ENCODE data around the gene MBOAT1. TPM values are rescaled to one million over a fixed set of nuclear protein-coding genes. Genes with fewer than 3 reads are reported as not detected.
"Not testable (repeated sequence)": the region's sequence is repeated elsewhere in the genome, so short reads cannot be mapped to it uniquely, and the experiment has no call there.

MBOAT1 gene
- polyA plus RNA-seq, 5 donors = 12.9 to 20.3 (median 18.4) TPM

- DNase-seq = no peak
Observed at GRCh38 chr6:20172842-20173456, 39.3 kb downstream of the MBOAT1 start.

DNA sequence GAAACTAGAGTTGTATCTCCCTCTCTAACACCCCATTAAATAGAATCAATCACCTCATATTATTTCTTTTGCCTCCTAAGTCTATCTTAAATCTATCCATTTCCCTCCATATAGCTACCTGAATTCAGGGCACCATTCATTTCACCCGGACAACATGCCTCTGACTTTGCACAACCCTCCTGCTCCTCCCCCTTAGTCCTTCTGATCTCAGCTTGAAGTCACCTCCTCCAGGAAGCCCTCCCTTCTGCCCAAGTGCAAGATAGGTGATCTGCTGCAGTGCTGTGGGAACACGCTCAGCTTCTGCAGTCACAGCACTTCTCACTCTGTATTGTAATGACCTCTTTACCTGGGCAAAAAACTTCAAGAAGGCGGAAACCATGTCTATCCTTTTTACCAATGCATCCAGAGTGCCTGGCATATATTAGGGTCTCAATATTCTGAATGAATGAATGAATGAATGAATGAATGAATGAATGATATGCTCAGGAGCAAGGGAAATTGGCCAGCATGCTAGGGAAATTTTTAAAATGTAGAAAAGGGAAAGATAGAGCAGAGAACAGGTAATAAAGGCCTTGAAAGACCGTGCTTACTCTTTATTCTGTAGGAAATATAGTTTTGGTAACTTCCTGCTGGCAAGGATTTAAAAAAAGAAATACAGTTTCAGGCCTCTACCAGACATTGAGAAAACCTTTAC lies 41.7 kb downstream of the MBOAT1 start:
- DNase-seq = no peak

DNA sequence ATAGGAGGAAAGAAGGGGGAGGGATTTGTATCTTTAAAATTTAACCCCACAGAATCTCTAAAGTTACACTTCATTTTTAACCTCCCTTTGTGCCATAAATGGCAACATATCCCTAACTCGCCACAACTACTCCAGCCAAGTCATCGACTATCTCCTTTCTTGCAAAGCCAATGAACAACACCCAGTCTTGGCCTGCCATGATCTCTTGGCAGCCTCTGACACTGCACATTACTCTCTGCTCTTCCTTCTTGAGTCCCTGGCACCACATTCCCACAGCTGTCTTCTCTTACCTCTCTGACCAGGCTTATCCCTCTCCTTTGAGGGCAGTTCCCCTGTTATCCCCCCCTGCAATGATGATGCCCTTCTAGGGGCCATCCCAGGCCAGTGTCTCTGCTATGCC lies 42.5 kb downstream of the MBOAT1 start:
- DNase-seq = no peak

GRCh38 chr6:20169119-20169557 lies 43.1 kb downstream of the MBOAT1 start:
- DNase-seq = no peak

DNA sequence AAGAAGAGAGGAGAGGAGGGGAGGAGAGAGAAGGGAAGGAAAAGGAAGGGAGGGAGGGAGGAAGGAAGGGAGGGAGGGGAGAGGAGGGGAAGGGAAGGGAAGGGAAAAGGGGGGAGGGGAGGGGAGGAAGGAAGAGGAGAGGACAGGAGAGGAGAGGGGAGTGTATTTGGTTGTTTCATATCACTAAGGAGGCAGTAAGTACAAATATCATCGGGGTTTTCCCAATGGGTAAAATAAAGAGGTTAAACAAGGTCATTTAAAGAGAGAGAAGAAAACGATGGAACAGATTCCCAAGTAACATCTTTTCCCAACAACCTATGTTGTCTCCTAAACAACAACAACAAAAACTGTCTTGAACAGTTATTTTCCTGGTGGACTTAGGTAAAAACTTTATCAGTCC lies 43.6 kb downstream of the MBOAT1 start:
- DNase-seq = no peak

GRCh38 chr6:20167601-20168000 lies 44.7 kb downstream of the MBOAT1 start:
- DNase-seq = no peak

- no peak for DNase-seq
Observed at GRCh38 chr6:20166210-20166609, 46.1 kb downstream of the MBOAT1 start.

GRCh38 chr6:20162515-20162914 lies 49.8 kb downstream of the MBOAT1 start:
- DNase-seq = no peak

- no peak for DNase-seq
Observed at GRCh38 chr6:20160541-20161283, 51.6 kb downstream of the MBOAT1 start.

GRCh38 chr6:20159781-20160540 lies 52.3 kb downstream of the MBOAT1 start:
- DNase-seq = no peak

- no peak for DNase-seq
Observed at GRCh38 chr6:20159098-20159497, 53.2 kb downstream of the MBOAT1 start.

GRCh38 chr6:20158676-20159075 lies 53.6 kb downstream of the MBOAT1 start:
- DNase-seq = no peak

- DNase-seq = no peak
Observed at GRCh38 chr6:20156824-20157223, 55.4 kb downstream of the MBOAT1 start.

DNA sequence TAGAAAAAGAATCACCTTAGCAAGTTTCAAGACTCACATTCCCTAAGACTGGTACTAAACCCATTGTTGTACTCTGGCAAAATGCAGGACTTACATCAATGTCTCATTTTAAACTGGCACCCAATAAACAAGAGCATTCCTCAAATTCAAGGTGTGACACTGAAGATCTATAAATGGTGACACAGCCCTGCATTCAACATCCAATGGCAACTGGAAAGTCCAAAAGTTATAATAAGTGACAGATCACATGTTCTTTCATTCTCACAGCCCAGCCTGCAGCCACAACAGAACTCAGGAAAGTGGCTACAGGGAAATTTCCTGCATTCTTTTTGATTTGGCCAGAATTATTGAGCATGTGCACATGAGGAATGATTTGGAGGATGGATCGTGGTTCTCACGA lies 57.5 kb downstream of the MBOAT1 start:
- no peak for DNase-seq

GRCh38 chr6:20153194-20153593 lies 59.1 kb downstream of the MBOAT1 start:
- DNase-seq = no peak

DNA sequence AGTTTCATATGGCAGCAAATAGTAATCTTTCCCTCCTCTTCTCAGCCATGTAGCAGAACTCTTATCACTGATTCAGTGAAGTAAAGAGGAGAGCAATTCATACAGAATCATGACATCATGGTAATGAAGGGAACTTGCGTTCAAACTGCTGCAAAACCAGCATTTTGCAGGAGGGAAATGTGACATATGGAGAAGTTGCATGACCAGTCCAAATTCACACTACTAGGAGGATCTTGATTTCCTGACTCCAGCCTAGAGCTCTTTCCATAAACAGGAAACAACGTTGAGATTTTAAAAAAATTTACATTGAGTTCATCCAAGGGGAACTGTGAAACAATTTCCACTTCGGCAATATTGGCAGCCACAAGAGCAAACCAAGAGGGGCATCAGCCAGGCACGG lies 63.8 kb downstream of the MBOAT1 start:
- no peak for DNase-seq

GRCh38 chr6:20147469-20147868 lies 64.8 kb downstream of the MBOAT1 start:
- no peak for DNase-seq

DNA sequence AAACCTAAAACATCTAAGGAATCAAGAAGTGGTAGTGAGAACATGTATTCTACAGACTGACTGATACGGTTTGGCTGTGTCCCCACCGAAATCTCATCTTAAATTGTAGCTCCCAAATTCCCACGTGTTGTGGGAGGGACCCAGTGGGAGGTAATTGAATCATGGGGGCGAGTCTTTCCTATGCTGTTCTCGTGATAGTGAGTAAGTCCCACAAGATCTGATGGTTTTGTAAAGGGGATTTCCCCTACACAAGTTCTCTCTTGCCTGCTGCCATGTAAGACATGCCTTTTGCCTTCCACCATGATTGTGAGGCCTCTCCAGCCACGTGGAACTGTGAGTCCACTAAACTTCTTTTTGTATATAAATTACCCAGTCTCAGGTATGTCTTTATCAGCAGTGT lies 65.4 kb downstream of the MBOAT1 start:
- DNase-seq = not testable (repeated sequence)

DNA sequence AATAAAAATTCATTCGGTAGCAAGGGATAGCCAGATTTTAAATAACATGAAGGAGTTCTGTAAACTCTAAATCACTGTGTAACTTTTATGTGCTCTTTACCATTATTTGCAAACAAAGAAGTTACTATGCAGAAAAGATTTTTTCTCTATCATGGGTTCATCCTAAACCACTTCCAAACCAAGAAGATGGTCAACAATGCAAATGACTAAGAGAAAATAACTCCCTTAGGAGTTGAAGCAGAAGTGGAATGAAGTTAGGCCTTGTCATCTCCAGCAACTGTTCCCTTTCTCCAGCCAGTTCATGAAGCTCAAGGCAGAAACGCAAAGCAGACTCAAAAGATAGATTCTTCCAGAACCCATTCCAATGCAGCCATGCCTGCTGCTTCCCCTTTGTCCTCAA lies 66.0 kb downstream of the MBOAT1 start:
- no peak for DNase-seq

DNA sequence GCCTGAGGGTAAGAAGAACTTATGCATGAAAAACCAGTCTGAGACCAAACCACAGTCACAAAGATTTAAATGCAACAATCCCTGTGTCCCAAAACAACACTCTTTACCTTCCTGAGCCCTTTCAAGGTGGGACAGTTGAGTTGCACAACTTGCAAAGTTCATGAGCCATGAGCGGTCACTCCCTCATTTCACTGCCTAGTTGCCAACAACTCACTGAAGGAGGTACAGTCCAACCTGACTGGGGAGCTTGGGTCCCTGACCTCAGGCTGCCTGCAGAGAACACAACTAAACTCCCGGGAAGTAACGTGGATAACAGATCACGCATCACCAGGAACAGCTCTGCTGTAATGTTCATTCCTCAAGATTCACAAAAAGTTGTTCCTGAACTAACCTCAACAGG lies 69.4 kb downstream of the MBOAT1 start:
- DNase-seq = no peak

GRCh38 chr6:20141931-20142330 lies 70.3 kb downstream of the MBOAT1 start:
- no peak for DNase-seq
